ENCODE results near the gene PBX3. TPM values are rescaled to one million over a fixed set of nuclear protein-coding genes. Genes with fewer than 3 reads are reported as not detected.
A peak's percentile ranks its signal among the peaks of the same experiment; 100 is the strongest.

The PBX3 gene
- total RNA-seq, 1 donor from 2014 or later: 74.2 TPM

- DNase-seq (ENCODE audit: low spot score in 2 of 2, unreplicated experiment in 2 of 2): no peak
- Mint-ChIP-seq H3K27ac (no peak overlapping the region), H3K9me3 (no peaks in the 10 kb centered on the region), H3K36me3 (no peaks in the 10 kb centered on the region), H3K4me1 (peaks cover 53% of the 10 kb centered on the region), H3K4me3 (no peak overlapping the region), H3K27me3 (ENCODE audit: low read depth) (no peaks in the 10 kb centered on the region)
- no peak for TF ChIP-seq CTCF (IDR thresholded peaks at IDR 0.05; ENCODE audit: unreplicated experiment)
Observed at GRCh38 chr9:125884218-125884595, 137.0 kb downstream of the PBX3 start.

GRCh38 chr9:125885405-125886034 is 138.3 kb downstream of the PBX3 start:
- H3K36me3 Mint-ChIP-seq: no peaks in the 10 kb centered on the region
- H3K27ac Mint-ChIP-seq: peak overlapping the region; percentile 51
- peaks cover 62% of the 10 kb centered on the region for H3K4me1 Mint-ChIP-seq
- H3K4me3 Mint-ChIP-seq: no peak overlapping the region
- no peaks in the 10 kb centered on the region for H3K27me3 Mint-ChIP-seq (ENCODE audit: low read depth)
- H3K9me3 Mint-ChIP-seq: no peaks in the 10 kb centered on the region
- TF ChIP-seq CTCF (IDR thresholded peaks at IDR 0.05; ENCODE audit: unreplicated experiment): no peak
- no peak for DNase-seq (ENCODE audit: low spot score in 2 of 2, unreplicated experiment in 2 of 2)

GRCh38 chr9:125886365-125886764 is 139.2 kb downstream of the PBX3 start:
- H3K9me3 Mint-ChIP-seq: no peaks in the 10 kb centered on the region
- peak overlapping the region; percentile 51 for H3K27ac Mint-ChIP-seq
- no peak for TF ChIP-seq CTCF (IDR thresholded peaks at IDR 0.05; ENCODE audit: unreplicated experiment)
- no peaks in the 10 kb centered on the region for H3K36me3 Mint-ChIP-seq
- no peak overlapping the region for H3K4me3 Mint-ChIP-seq
- H3K27me3 Mint-ChIP-seq (ENCODE audit: low read depth): no peaks in the 10 kb centered on the region
- peaks cover 62% of the 10 kb centered on the region for H3K4me1 Mint-ChIP-seq
- no peak for DNase-seq (ENCODE audit: low spot score in 2 of 2, unreplicated experiment in 2 of 2)

DNA sequence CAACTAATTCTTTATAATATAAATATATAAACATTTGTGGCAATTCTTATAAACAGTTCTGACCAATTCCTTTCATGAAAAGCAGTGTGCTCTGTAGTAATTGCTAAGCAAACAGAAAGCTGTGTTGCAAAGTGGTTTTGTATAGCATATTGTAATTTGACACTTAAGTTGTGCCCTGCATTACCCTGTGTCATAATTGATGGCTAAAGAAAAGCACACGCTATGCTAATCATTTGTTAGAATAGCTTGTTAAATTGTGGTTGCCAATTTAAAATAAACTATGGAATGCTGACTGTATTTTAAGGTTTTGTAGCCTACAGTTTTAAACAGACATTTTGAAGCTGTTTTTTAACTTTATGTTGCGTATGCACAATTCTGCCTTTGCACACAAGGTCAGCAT is 140.0 kb downstream of the PBX3 start:
- DNase-seq (ENCODE audit: low spot score in 2 of 2, unreplicated experiment in 2 of 2): no peak
- H3K4me3 Mint-ChIP-seq: no peak overlapping the region
- no peaks in the 10 kb centered on the region for H3K9me3 Mint-ChIP-seq
- H3K27ac Mint-ChIP-seq: peak overlapping the region; percentile 25
- H3K27me3 Mint-ChIP-seq (ENCODE audit: low read depth): no peaks in the 10 kb centered on the region
- peaks cover 62% of the 10 kb centered on the region for H3K4me1 Mint-ChIP-seq
- TF ChIP-seq CTCF (IDR thresholded peaks at IDR 0.05; ENCODE audit: unreplicated experiment): no peak
- H3K36me3 Mint-ChIP-seq: no peaks in the 10 kb centered on the region

DNA sequence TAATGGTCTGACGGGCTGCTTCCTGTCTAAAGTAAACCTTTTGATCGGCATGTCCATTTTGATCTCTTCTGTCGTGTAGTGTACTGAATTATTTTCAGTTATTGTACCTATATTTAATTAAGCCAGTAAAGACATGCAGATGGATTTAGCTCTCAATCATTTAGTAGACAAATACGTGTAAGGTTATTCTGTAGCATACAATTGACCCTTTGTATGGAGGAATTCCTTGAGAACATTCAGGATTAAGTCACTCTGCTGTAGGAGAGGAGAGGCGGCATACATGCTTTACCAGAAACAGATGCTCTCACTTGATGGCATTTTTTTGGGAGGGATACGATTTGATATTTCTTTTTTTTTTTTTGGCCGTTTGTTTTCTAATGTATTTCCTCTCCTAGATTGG is 141.0 kb downstream of the PBX3 start:
- TF ChIP-seq CTCF (IDR thresholded peaks at IDR 0.05; ENCODE audit: unreplicated experiment): no peak

GRCh38 chr9:125889112-125889475 is 141.9 kb downstream of the PBX3 start:
- no peaks in the 10 kb centered on the region for H3K36me3 Mint-ChIP-seq
- TF ChIP-seq CTCF (IDR thresholded peaks at IDR 0.05; ENCODE audit: unreplicated experiment): no peak
- H3K27me3 Mint-ChIP-seq (ENCODE audit: low read depth): no peaks in the 10 kb centered on the region
- no peaks in the 10 kb centered on the region for H3K9me3 Mint-ChIP-seq
- H3K4me1 Mint-ChIP-seq: peaks cover 52% of the 10 kb centered on the region
- peak overlapping the region; percentile 88 for H3K27ac Mint-ChIP-seq
- H3K4me3 Mint-ChIP-seq: peak overlapping the region; percentile 77
- DNase-seq (ENCODE audit: low spot score in 2 of 2, unreplicated experiment in 2 of 2): peak in 1 of 2 experiments; percentile 40

More for the DNA sequence above, 141.0 kb downstream of the PBX3 start:
- H3K9me3 Mint-ChIP-seq: no peaks in the 10 kb centered on the region
- no peak overlapping the region for H3K4me3 Mint-ChIP-seq
- DNase-seq (ENCODE audit: low spot score in 2 of 2, unreplicated experiment in 2 of 2): no peak
- H3K36me3 Mint-ChIP-seq: no peaks in the 10 kb centered on the region
- no peaks in the 10 kb centered on the region for H3K27me3 Mint-ChIP-seq (ENCODE audit: low read depth)
- H3K27ac Mint-ChIP-seq: peak overlapping the region; percentile 36
- H3K4me1 Mint-ChIP-seq: peaks cover 61% of the 10 kb centered on the region

Measured in mesothelial cell of epicardium (in vitro differentiated cells).